GM04503 (cell line): ENCODE measurements around the gene C19orf67.

Source experiments
- DNase-seq: peaks from one replicate; pipeline ENCODE4 v3.0.0-alpha.2; 2012; ENCODE audit warnings: low read depth

Gene C19orf67

DNA sequence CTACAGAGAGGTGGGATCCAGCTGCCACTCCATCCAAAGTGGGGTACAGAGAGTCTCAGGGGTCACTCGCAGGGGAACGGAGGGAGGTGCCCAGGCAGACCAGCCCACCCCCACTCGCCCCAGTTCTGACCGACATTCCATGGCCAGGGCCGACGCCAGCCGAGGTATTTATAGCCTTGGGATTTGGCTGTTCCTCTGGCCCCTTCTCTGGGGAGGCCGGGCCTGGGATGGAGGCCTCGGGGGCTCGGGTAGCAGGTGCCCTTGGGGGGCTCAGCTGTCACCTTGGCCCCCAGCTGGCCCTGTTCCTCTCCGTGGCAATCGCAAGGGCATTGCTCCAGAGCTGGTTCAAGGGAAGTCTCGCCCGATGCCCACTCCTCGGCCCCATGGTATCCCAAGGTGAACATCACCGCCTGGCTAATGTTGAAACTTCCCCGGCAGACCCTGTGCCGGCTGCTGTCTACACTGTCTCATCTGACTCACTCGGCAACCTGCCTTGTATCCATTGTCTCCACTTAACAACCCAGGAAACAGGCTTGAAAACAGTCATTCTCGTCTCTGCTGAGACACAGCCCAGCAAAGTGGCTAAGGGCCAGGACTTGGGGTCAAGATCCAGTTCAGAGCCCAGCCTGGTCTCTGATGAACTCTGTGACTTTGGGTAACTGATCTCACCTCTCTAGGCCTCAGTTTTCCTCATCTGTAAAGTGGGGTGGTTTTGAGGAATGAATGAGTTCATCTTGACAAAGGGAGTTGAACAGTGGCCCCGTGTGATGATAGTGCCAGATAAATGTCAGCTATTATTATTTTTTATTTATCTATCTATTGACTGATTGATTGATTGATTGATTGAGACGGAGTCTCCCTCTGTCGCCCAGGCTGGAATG is 22.2 kb upstream of the C19orf67 start:
- no peak for DNase-seq

DNA sequence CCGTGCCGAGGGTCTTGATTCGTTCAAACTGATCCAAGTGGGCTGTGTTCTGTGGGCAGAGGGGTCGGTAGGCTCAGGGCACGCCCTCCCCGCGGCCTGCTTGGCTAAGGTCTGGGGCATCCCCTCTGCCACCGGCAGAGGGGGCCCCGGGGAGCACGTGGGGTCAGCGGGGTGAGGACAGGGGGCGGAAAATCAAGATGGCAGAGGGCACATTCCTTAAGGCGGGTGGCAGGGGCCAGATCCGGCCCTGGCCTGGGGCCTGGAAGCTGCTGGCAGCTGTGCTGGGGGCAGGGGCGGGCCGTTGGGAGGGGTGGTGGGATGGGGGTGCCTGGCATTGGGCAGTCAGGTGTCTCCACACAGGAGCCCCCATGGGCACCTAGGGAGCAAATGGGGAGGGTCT is 21.3 kb upstream of the C19orf67 start:
- DNase-seq = no peak

DNA sequence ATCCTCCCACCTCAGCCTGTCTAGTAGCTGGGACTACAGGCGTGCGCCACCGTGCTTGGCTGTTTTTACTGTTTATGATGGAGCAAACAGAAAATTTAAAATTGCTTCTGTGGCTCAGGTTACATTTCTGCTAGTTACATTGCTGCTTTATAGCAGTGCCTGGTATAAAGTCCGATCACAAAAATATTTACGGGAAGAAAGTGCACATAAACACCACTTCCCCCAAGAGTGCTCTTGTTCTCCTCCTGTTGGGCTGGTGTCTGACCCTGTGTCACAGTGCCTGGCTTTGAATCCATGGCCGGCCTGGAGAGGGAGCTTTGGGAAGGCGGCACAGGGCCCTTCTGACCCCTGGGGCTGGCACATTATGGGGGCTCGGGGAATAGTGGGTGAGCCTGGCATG is 20.1 kb upstream of the C19orf67 start:
- no peak for DNase-seq

DNA sequence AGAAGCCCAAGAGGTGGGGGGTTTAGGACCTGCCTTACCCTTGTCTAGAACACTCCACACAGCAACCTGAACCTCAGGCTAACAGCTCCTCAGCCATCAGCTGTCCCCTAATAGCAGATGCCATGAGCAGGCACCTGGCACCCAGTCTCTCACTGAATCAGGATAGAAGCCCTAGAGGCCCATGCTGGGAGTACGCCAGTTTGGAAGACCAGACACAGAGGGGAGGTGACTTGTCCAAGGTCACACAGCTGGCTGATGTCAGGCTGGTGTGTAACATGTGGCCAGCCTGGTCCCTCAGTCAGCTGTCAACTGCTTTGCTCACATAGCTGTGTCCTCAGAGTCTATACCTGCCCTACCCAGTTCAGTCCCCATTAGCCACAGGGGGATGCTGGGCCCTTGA is 17.7 kb upstream of the C19orf67 start:
- DNase-seq = no peak

DNA sequence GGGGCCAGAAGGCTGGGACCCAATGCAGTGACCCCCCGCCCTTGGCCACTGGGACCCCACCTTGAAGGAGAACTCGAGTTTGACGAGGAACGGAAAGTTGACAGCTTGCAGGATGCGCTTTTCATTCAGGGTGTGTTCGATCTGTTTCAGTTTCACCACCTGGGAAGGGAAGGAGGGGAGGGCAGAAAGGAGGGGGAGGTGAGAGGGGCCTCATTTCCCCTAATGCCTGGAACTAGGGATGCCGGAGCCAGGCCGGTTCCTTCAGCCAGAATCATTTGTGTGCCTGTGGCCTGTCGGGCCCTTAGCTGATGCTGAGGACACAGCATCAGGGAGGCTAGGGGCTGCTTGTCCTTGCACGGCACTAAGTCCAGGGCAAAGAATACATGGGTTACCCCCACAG is 17.2 kb upstream of the C19orf67 start:
- DNase-seq = no peak

DNA sequence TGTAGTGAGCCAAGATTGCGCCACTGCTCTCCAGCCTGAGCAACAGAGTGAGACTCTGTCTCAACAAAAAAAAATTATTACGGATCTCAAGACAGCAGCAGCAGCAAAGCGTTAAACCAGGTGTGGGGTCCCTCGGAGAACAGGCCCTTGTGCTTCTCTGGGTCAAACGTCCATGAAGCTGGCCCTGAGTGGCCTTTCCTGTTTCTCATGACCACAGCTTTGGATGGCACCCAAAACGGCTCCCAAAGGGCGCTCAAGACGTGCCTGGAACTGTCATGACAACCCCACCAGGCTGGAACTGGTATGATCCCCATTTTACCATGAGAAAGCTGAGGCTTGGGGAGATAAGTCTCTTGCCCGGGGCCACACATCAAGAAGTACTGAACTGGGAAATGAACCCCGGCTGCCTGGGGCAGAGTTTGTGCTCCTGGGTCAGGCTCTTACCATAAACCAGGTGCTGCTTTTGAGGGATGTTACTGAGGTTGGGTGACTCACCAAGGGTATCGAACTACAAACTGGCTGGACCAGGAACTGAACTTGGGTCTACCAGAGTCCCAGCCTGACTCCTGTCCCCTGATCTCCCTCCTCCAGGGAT is 16.6 kb upstream of the C19orf67 start:
- no peak for DNase-seq

DNA sequence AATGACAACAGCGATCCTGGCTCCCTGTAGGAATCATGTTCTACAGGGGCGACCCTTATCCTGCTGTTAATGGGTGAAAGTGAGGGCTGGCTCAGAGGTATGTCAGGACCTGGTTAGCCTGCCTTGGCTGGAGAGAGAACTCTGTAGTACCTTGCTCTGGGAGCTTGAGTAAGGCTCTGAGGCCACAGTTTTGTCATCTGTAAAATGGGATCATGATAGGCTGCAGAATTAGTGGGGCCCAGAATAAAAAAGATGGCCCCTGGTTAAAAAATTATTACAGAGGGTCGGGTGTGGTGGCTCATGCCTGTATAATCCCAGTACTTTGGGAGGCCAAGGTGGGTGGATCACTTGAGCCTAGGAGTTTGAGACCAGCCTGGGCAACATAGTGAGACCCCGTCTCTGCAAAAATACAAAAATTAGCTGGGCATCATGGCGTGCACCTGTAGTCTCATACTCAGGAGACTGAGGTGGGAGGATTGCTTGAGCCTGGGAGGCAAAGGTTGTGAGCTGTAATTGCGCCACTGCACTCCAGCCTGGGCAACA is 15.5 kb upstream of the C19orf67 start:
- no peak for DNase-seq

DNA sequence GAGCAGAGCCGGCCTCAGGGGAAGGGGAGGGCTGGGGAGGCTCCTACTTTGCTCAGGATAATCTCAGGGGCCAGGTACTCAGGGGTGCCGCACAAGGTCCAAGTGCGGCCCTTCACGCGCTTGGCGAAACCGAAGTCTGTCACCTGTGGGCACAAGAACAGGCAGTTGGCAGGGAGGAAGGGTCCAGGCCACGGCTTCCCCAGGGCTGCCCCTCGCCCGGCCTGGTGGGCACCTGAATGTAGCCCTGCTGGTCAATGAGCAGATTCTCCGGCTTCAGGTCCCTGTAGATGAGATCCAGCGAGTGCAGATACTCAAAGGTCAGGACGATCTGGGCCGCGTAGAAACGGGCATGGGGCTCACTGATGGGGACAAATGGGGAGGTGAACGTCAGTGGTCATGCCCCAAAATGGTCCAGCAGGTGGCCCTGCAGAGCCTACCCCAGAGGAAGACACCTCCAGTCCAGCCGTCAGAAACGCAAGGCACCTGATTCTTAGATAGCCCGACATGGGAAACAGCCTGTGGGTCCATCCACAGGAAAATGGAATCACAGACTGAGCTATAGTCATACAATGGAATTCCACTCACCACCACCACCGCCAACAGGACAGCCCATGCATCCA is 12.1 kb upstream of the C19orf67 start:
- DNase-seq = no peak

DNA sequence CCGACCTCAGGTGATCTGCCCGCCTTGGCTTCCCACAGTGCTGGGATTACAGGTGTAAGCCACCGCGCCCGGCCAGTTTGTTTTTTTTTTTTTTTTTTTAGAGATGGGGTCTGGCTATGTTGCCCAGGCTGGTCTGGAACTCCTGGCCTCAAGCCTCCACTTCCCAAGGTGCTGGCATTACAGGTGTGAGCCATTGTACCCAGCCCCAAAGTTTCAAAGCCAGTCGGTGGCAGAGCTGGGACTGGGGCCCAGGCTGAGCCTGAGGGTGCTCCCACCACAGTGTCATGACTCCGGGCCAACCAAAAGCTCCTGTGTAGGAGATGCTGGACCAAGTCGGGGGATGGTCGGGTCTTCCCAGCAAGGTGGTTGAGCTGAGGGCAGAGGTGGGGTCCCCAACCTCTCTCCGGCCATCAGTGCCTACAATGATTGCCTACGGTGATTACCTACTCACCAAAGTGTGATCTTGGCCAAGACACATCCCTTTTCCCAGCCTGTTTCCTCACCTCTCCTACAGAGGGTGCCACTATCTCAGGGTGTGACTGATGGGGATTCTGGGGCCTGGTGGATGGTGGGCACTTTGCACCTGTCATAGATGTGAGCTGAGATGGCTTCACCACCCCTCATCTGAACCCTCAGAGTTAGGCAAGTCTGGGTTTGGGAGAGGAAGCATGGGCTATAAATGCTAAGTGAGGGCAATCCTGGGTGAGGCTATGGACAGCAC is 10.8 kb upstream of the C19orf67 start:
- DNase-seq = no peak

DNA sequence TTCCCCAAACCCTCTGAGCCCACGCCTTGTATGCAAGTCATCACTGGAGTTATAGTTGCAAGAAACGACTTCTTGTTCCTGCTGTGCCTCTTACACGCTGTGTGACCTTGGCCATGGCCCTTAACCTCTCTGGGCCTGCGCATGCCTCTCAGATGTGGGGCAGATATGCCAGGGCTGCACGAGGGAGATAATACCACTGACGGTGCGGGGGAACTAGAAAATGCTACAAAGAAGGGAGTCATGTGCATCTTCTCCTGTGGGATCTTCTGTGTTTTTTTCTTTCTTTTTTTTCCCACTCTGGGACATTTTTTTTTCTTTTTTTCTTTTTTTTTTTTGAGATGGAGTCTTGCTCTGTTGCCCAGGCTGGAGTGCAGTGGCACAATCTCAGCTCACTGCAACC is 9.3 kb upstream of the C19orf67 start:
- no peak for DNase-seq

DNA sequence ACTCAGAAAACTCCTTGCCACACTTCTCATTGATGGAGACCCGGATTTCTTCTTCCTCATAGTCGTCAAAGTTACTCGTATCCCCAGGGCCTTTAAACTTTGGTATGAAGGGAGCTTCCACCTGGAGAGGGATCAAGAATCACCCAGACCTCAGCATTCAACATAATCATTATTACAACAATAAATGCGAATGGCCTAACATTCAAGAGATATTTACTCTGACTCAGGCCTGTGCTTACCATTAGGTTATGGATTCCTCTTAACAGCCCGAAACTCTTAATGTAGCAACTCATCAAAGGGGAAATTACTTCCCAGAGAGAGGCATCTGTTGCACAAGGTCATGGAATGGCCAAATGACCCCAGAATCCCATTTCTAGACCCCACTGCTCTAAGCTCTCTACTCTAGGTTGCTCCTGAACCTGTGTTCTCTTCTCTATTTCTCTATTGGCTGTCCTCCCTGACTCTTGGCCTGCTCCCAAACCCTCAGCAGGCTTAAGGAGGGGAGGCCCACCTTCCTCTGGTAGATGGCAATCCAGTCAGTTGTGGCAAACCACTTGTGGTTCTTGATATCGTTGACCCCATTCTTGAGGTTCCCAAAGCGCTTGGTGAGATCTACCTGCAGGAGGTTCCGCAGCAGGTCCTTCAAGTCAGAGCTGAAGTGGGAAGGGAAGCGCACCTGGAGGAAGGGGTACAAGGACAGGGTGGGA is 7.7 kb upstream of the C19orf67 start:
- no peak for DNase-seq

DNA sequence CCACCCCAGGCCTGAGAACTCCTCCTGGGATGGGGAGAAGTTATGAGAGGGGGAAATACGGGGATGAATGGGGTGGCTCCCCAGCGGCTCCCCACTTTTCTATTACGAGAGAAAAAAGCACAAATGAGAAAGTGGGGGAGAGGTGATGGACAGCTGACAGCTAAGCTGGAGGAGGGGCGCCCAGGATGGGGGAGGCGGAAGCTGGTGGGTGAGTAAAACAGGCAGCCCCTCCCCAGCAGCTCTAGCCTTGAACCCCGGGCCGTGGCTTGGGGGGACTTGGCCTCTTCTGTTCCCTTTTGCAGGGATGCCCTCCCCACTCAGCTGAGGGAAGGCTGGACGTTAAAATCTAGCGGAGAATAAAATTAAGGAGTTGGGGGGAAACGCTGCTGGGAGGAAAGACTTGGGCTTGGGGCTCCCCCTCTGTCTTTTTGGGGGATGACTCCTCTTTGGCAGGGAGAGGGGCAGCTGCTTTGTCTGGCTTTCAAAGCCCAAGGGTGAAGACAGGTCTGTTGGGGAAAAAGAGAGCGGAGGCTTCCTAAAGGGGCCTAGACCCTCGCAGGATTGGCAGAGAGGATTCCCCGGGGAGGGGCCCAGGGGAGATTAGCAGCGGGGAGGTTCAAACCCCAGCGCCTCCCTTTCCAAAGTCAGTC is 6.4 kb upstream of the C19orf67 start:
- DNase-seq = no peak

DNA sequence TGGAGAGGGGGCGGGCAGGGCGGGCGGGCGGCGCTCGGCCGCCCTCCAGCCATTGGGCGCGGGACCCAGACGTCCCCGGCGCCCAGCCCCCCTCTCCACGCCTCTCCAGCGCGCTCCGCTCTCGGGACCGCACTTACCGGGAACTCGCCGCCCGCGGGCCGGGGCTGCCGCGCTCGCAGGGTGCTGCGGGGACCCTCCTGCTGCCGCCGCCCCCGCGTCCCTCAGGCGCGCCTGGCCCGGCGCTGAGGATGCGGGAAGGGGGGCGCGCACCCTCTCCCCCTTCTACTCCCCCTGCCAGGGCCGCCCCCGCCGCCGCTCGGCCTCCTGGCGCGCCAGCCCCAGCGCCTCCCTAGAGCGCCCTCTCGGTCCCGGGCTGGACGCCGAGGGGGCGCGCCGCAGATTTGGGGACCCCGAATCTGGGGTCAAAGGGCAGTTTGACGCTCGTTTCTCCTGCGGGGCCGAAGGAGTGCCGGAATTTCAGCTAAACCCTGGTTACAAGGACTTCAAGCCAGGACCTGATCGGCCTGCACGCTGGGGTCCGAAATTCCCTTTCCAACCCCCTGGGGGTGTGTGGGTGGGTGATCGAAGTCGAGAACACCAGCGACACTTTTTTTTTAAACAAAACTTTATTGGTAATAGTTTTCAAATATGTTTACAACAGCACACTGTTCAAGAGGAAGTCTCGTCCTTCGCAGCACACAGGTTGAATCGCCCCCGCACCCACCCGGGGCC is 5.7 kb upstream of the C19orf67 start:
- no peak for DNase-seq

DNA sequence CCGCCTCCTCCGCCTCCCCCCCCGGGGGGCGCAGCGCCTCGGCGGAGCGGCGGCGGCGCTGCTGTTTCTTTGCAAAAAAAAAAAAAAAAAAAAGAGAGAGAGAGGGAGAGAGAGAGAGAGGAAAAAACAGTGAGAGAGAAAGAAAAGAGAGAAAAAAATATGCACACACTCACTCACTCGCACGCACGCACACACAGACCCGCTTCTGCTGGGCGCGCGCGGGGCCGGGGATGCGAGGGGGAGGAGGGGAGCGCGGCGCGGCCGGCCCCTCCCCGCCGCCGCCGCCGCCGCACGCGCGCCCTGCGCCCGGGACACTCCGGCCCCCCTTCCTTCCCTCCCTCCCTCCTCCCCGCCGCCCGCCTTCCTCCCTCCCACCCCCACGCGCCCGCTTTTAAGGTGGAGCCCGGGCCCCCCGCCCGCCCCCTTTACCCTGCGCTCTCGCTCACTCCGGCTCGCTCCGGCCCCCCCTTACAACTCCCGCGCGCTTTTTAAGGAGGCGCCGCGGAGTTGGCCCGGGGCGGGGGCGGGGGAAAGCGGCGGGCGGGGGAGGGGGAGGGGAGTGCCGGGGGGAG is 5.0 kb upstream of the C19orf67 start, which contains the start of gene SAMD1:
Gene SAMD1, minus strand, starts transcription at position 243 of the 572 bp plus-strand sequence.
- DNase-seq = no peak

DNA sequence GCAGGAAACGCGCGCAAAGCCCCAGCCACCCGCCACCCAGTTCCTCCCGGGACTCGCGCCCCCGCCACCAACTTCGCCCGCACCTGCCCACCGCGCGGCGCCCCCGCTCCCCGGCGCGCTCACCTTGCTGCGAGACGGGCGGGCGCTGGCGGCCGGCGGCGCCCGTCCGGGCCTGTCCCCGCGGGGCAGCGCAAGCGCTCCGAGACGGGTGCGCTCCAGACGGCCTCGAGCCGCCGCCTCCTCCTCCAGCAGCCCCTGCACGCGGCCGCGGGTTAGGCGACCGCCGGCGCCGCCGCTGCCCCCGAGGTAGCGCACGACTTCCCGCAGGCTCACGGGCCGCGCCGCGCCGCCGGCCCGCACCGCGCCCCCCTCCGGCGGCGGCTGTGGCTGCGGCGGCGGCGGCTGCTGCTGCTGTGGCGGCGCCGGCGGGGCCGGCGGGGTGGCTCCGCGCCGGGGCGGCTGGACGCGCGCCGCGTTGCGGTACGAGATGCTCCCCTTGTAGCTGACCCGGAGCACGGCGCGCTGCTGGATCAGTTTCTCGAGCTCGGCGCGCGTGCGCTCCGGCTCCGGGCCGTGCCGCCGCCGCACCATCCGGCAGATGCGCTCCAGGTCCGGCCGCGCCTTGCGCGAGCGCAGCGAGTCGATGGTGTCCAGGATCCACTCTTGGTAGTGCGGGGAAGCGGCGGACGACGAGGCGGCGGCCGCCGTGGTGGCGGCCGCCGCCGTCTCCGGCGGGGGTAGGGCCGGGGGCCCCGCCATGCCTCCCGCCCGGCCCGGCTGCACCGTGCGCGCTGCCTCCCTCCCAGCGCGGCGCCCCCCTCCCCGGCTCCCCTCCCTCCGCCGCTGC is 4.3 kb upstream of the C19orf67 start:
- DNase-seq = no peak

DNA sequence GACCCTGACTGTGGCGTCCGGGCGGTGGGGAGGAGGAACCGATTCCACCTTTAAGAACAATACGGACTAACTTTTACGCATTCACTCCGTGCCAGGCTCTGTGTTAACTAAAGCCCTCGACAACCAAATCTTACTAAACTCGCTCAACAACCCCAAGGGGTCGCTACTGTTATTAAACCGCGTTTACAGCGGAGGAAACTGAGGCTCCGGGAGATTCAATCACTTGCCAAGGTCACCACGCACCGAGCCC is 3.8 kb upstream of the C19orf67 start:
- DNase-seq = no peak

DNA sequence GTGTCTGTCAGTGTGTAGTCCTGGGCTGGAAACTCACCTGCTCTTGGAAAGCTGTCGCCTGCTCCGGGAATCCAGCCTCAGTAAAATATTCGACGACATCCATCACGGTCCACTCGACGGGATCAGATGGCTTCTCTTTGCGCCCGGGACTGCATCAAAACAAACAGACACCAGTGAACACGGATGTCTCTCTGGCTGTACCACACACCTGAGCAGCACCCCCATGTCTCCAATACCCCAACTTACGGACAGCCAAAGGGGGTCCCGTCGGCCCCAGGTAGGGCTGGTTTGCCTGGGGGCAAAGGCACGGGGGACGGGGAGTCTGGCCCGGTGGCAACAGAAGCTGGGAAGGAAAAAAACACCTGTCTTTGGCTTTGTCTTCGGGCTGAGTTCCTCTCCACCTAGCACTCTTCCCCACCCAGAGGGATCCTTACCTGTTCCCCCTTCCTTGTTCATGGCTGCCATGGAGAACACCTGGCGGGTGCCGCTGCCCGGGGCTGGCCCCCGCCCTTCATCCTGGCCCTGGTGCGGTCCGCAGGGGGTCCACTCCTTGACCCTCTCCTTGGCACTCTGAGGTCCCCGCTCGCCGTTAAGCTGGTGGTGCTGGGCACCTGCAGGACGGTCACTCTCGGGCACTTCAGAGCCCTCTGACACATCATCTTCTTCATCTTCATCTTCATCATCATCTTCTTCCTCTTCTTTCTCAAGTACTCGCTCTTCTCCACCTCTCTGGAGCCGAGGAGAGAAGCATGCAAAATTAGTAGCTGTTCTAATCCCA is 3.2 kb upstream of the C19orf67 start:
- DNase-seq = no peak

DNA sequence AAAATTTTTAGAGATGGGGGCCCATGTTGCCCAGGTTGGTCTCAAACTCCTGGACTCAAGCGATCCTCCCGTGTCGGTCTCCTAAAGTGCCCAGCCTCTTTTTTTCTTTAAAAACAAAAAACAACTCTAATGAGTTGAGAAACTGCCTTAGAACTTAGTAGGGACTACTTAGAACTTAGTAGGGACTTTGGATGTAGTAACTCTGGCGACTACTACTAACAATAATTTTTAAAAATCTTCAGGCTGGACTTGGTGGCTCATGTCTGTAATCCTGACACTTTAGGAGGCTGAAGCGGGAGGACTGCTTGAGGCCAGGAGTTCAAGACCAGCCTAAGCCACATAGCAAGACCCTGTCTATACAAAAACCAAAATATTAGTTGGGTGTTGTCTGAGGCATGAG is 515 bp upstream of the C19orf67 start:
- DNase-seq = no peak

DNA sequence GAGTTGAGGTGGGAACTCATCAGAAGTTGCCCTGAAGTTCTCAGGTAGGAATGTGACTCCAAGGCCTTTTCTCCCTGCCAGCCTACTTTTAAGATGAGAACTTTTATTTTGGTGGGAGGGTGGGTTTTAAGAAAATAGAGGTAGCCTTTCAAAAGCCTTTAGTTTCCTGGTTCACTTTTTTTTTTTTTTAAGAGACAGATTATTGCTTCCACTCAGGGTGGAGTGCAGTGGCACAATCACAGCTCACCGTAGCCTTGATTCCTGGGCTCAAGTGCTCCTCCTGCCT is 3.0 kb downstream of the C19orf67 start:
- no peak for DNase-seq
